GM12878 (cell line): Measurements from ENCODE around the gene RNU2-1. TPM values are rescaled to one million over a fixed set of nuclear protein-coding genes. Genes with fewer than 3 reads are reported as not detected.

ENCODE experiments used
- ASH2L ChIP-seq: fragments of 300-600, 200-600 bp; sonication (generic); IDR thresholded peaks from 2 replicates; pipeline ENCODE4 v1.6.1; 2017; ENCODE audit warnings: low read depth, mild to moderate bottlenecking, borderline replicate concordance
- ATF7 ChIP-seq: fragments of 450-650 bp; IDR thresholded peaks from 2 replicates; pipeline ENCODE4 v1.6.1; 2016; ENCODE audit warnings: low read depth, mild to moderate bottlenecking
- BHLHE40 ChIP-seq, 2 experiments: fragments of 450-650 bp in 1 of 2; IDR thresholded peaks; 2 replicates each; pipeline ENCODE4 v1.6.1; 2011 to 2017; ENCODE audit warnings: low read depth in 2 of 2, borderline replicate concordance in 1 of 2, improper control_type of control experiment in 1 of 2, low read length in 1 of 2, mild to moderate bottlenecking in 1 of 2
- NR2C1 ChIP-seq: fragments of 450-650 bp; IDR thresholded peaks from 2 replicates; pipeline ENCODE4 v1.6.1; 2017; ENCODE audit warnings: antibody characterized with exemption, mild to moderate bottlenecking, moderate library complexity
- PAX8 ChIP-seq: fragments of 450-650 bp; IDR thresholded peaks from 2 replicates; pipeline ENCODE4 v1.6.1; 2017; ENCODE audit warnings: mild to moderate bottlenecking, moderate library complexity
- RCOR1 ChIP-seq: conservative IDR thresholded peaks from 2 replicates; pipeline ENCODE4 v1.6.1; 2012; ENCODE audit warnings: low read depth, low read length, improper control_type of control experiment
- STAT3 ChIP-seq: IDR thresholded peaks from 2 replicates; pipeline ENCODE4 v1.6.1; 2011; ENCODE audit warnings: low read depth, low read length, improper control_type of control experiment
- YY1 ChIP-seq: IDR thresholded peaks from 2 replicates; pipeline ENCODE4 v1.6.1; 2011; ENCODE audit warnings: low read depth, mild to moderate bottlenecking, low read length
- ZNF274 ChIP-seq: IDR thresholded peaks from one replicate; pipeline ENCODE4 v1.8.0; 2011; ENCODE audit not compliant: insufficient read length, insufficient read depth
- polyA plus RNA-seq, 11 experiments: library from polyadenylated mRNA; depleted of rRNA in 4 of 11; unstranded in 6 of 11; stranded (reverse) in 5 of 11; fragments of >200 nt; fragmentation: Nextera tagmentation in 4 of 11; fragmentation: Illumina TruSeq in 1 of 11; extraction: Ambion mirVana in 4 of 11; extraction: Trizol in 1 of 11; gene quantifications; 1 replicate in 1 of 11; 2 replicates in 10 of 11; pipeline versions ENCODE4 v1.2.1 to v1.2.3, GENCODE V29; 2011 to 2016; ENCODE audit warnings: inconsistent platforms in 2 of 11, missing spikeins in 2 of 11, low read depth in 1 of 11
- total RNA-seq, 4 experiments: library from RNA; depleted of rRNA in 3 of 4; stranded (reverse); fragments of >200 nt in 3 of 4; fragmentation: Illumina TruSeq in 1 of 4; extraction: Trizol in 1 of 4; gene quantifications; 2 replicates each; pipeline versions ENCODE4 v1.2.1 to v1.2.3, GENCODE V29; 2013 to 2021
- TF ChIP-seq, protein P1 (sequence below): fragments of 450-650 bp; IDR thresholded peaks from 2 replicates; pipeline ENCODE4 v1.6.1; 2017; ENCODE audit warnings: low read depth, mild to moderate bottlenecking, moderate library complexity
- TF ChIP-seq, protein P2 (sequence below): fragments of 450-650 bp; IDR thresholded peaks from 2 replicates; pipeline ENCODE4 v1.6.1; 2016; ENCODE audit warnings: mild to moderate bottlenecking
- TF ChIP-seq, protein P3 (sequence below): IDR thresholded peaks from 2 replicates; pipeline ENCODE4 v1.6.1; 2012; ENCODE audit warnings: low read length, inconsistent platforms

RNU2-1 gene
- total and polyA plus RNA-seq, 10 of the 15 experiments (the other 5 are each of a cell fraction or from before 2014, with no cell fraction given) = 17.5 to 9,631 (median 17.7) TPM; not detected in 7

DNA sequence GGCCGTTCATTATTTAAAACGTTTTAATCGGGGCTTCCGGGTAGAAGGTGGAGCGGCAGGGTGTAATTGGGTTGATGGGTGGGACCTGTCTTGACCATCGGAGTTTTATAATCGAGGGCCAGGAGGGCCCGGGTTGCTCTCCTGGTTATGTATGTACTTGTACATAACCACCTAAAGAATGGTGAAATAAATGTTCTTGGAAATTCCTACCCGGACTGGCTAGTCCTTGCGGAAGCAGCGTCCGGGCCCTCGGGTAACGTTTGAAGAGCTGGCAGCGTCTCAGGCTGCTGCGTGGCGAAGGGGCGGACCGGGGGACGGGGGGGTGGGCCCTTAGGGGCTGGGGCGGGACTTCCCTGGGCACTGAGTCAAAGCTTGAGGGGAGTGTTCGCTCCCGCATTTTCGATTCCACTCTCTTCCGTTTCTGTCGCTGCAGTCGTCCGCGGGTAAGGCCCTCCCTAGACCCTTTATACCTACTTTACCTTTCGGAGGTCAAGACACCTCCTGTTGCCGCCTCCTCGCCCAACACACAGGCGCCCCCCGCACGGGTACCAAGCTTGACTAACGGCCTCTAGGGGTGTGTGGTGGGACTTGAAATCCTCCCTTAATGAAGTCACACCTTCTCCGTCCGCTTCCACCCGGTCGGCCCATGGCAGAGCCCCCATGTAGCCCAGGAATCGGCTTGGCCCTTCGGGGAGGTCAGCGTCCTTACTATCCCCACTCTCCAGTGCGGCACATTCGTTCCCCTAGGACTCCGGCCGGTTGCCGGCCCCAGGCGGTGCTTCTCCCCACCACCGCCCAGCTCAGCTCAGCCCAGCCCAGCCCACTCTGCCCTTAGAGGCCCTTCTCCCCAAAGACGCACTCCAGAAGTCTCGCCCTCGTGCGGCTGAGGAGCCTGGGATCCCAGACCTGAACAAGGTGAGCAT, 22.0 kb downstream of the RNU2-1 start, which contains the start of gene TMEM106A (continued):
- no peak for TF ChIP-seq STAT3
- no peak for TF ChIP-seq ATF7
- TF ChIP-seq, protein P1, sequence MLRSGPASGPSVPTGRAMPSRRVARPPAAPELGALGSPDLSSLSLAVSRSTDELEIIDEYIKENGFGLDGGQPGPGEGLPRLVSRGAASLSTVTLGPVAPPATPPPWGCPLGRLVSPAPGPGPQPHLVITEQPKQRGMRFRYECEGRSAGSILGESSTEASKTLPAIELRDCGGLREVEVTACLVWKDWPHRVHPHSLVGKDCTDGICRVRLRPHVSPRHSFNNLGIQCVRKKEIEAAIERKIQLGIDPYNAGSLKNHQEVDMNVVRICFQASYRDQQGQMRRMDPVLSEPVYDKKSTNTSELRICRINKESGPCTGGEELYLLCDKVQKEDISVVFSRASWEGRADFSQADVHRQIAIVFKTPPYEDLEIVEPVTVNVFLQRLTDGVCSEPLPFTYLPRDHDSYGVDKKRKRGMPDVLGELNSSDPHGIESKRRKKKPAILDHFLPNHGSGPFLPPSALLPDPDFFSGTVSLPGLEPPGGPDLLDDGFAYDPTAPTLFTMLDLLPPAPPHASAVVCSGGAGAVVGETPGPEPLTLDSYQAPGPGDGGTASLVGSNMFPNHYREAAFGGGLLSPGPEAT = 0 out of 2 replicates have a peak, but pooled peaks have one; percentile 48
- TF ChIP-seq, protein P2, sequence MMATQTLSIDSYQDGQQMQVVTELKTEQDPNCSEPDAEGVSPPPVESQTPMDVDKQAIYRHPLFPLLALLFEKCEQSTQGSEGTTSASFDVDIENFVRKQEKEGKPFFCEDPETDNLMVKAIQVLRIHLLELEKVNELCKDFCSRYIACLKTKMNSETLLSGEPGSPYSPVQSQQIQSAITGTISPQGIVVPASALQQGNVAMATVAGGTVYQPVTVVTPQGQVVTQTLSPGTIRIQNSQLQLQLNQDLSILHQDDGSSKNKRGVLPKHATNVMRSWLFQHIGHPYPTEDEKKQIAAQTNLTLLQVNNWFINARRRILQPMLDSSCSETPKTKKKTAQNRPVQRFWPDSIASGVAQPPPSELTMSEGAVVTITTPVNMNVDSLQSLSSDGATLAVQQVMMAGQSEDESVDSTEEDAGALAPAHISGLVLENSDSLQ = peak; percentile 16; the same call in 1 of the 2 replicates
- no peak for TF ChIP-seq ASH2L
- peak; percentile 37; the same call in 1 of the 2 replicates for TF ChIP-seq YY1
- TF ChIP-seq PAX8 = peak; percentile 56; the same call in 1 of the 2 replicates
- no peak for TF ChIP-seq NR2C1
- TF ChIP-seq, protein P3, sequence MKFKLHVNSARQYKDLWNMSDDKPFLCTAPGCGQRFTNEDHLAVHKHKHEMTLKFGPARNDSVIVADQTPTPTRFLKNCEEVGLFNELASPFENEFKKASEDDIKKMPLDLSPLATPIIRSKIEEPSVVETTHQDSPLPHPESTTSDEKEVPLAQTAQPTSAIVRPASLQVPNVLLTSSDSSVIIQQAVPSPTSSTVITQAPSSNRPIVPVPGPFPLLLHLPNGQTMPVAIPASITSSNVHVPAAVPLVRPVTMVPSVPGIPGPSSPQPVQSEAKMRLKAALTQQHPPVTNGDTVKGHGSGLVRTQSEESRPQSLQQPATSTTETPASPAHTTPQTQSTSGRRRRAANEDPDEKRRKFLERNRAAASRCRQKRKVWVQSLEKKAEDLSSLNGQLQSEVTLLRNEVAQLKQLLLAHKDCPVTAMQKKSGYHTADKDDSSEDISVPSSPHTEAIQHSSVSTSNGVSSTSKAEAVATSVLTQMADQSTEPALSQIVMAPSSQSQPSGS = no peak
- no peak for TF ChIP-seq ZNF274
- peak; percentile 27 to 28; a peak in 1 of 4 replicates for TF ChIP-seq BHLHE40 (IDR thresholded peaks at IDR 0.05; ENCODE audit: borderline replicate concordance in 1 of 2, low read depth in 2 of 2, low read length in 1 of 2)
- TF ChIP-seq RCOR1 = no peak
- TF ChIP-seq, all 136 proteins: peak for 38
